HFF-Myc (cell line): Measurements from ENCODE around the gene NRP1.

Experiments
- DNase-seq: peaks from one replicate; pipeline ENCODE4 v3.0.0-alpha.2; 2011; ENCODE audit warnings: low read depth; ENCODE audit errors: extremely low read depth
- H3K4me3 ChIP-seq: replicated peaks from 2 replicates; pipeline ENCODE4 v1.5.1; 2011; ENCODE audit warnings: low read depth, mild to moderate bottlenecking, control low read depth, low read length
- TF ChIP-seq, protein P1 (sequence below): IDR thresholded peaks from 2 replicates; pipeline ENCODE4 v1.5.1; 2012; ENCODE audit warnings: mild to moderate bottlenecking, low read depth, low read length, control low read depth; ENCODE audit errors: missing control alignments

Gene NRP1

DNA sequence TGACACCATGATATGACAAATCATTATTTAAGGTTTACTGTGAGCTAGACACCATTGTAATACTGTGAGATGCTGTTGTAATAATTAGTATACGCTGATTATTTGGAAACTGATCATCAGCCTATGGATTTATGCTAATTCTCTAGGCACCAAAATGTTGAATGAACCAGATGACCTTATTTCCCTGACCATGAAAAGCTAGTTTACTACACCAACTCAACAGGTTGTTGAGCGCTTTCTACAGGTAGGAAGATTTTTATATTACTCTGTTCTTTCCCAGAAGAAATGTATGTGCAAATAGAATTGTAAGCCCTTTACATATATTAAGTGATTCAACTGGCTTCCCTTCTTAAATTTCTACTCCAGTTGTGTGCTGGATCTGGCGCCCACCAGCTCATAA is 6.2 kb downstream of the NRP1 start:
- no peak for DNase-seq
- no peak overlapping the region for H3K4me3 ChIP-seq
- TF ChIP-seq, protein P1, sequence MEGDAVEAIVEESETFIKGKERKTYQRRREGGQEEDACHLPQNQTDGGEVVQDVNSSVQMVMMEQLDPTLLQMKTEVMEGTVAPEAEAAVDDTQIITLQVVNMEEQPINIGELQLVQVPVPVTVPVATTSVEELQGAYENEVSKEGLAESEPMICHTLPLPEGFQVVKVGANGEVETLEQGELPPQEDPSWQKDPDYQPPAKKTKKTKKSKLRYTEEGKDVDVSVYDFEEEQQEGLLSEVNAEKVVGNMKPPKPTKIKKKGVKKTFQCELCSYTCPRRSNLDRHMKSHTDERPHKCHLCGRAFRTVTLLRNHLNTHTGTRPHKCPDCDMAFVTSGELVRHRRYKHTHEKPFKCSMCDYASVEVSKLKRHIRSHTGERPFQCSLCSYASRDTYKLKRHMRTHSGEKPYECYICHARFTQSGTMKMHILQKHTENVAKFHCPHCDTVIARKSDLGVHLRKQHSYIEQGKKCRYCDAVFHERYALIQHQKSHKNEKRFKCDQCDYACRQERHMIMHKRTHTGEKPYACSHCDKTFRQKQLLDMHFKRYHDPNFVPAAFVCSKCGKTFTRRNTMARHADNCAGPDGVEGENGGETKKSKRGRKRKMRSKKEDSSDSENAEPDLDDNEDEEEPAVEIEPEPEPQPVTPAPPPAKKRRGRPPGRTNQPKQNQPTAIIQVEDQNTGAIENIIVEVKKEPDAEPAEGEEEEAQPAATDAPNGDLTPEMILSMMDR: no peak

- TF ChIP-seq, protein P1: peak; percentile 17
- H3K4me3 ChIP-seq: no peak overlapping the region
- DNase-seq: no peak
Measured at GRCh38 chr10:33327751-33328150, 6.7 kb downstream of the NRP1 start.

- no peak for DNase-seq
- TF ChIP-seq, protein P1: no peak
- no peak overlapping the region for H3K4me3 ChIP-seq
Measured at GRCh38 chr10:33326933-33327332, 7.5 kb downstream of the NRP1 start.

DNA sequence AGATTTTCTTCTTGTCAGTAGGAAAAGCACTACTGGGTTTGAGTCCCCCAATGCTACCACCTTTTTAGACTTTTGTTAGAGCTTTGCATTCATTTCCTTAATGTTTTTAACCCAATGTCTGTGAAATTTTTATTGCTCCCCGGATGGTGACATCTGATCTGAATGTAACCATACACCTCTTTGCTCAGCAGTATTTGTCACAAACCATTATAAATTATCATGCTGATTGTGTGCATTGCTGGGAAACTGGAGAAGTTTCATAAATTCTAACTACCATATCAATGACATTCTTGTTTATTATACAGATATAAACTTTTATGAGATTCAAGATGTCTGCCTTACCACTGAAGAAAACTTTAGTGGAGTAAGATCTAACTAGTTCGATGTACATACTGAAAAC is 8.5 kb downstream of the NRP1 start:
- TF ChIP-seq, protein P1: no peak
- no peak for DNase-seq
- H3K4me3 ChIP-seq: no peak overlapping the region

DNA sequence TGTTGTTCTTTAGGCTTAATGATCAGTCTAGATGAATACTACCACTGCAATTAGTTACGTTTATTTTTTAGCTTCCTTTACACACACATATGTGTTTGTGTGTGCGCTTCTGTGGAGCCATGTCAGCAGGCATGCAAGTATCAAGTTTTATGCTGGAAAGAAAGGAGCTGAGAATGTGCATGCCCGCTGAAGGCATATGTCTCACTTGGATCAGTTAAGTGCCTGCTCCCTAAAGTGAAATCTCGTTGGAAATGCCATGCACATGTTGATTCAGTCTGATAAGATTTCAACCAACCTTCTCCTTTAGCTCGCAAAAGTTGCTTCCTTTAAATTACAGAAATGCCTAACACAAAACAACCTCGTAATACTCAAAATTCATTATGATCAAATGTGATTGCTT is 10.7 kb downstream of the NRP1 start:
- no peak overlapping the region for H3K4me3 ChIP-seq
- TF ChIP-seq, protein P1: no peak
- DNase-seq: no peak

- no peak overlapping the region for H3K4me3 ChIP-seq
- TF ChIP-seq, protein P1: no peak
- DNase-seq: no peak
Measured at GRCh38 chr10:33321516-33321915, 13.0 kb downstream of the NRP1 start.

GRCh38 chr10:33320288-33320687 is 14.2 kb downstream of the NRP1 start:
- H3K4me3 ChIP-seq: no peak overlapping the region
- TF ChIP-seq, protein P1: no peak
- no peak for DNase-seq
